HG02759 (cell line): Measurements from ENCODE around the gene AFAP1.

ENCODE experiments used
- ATAC-seq: cut with Tn5 transposase; IDR thresholded peaks from one replicate; pipeline ENCODE4 v1.9.1; 2021; ENCODE audit warnings: mild to moderate bottlenecking, moderate library complexity; ENCODE audit not compliant: unreplicated experiment

Gene AFAP1

DNA sequence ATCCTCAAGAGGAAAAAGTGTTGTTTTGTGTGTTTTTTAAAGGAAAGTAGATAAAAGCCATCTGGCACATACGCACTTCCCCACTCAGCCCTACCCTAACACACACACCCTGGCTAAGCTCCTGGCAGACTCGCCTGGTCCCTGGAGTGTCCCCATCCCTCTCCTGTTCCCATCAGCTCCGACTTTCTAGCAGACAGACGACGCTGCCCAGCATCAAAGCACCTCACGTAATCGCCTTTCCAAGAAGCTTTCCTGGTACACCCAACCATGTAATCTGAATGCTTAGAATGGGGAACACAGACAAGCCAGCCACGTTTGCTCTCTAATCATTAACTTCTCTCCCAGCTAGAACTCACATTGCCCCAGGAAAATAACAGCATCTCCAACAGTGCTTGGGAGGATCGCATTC, 116.2 kb downstream of the AFAP1 start:
- no peak for ATAC-seq

- ATAC-seq = no peak
These were observed 116.8 kb downstream of the AFAP1 start for GRCh38 chr4:7822877-7823276.

- no peak for ATAC-seq
These were observed 117.5 kb downstream of the AFAP1 start for GRCh38 chr4:7822137-7822505.

- no peak for ATAC-seq
These were observed 118.2 kb downstream of the AFAP1 start for GRCh38 chr4:7821245-7822136.

DNA sequence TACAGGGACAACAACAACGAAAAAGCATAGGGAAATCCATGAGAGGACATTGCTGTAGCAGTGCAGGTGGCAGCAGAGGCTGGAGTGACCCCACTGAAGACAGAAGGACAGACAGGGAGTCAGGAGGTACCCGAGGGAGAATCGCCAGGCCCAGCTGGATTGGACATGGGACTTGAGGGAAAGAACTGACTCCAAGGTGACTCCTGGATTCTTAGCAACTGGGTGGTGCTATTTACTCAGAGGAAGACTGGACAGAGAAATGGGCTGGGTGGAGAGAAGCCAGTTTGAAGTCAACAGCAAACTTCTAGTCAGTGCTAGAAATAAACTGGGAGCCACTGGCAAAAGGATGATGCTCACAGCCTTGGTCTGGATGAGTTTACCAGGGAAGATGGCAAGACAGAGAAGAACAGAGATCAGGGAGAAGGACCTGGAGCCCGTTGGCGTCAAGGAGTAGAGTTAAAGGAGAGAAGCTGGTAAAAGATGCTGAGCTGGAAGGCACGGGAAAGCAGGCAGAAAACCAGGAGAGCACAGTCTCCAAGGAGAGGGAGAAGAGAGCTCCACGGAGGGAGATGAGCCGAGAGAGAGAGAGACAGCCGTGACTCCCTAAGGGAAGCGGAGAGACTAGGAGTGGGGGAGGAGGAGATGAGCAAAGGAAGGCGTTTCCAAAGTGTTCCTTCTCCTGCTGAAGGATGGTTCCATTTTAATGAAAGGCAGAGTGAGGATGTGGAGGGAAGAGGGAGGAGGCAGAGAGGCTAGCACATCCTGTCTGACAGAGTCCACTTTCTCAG, 119.4 kb downstream of the AFAP1 start:
- ATAC-seq = no peak

DNA sequence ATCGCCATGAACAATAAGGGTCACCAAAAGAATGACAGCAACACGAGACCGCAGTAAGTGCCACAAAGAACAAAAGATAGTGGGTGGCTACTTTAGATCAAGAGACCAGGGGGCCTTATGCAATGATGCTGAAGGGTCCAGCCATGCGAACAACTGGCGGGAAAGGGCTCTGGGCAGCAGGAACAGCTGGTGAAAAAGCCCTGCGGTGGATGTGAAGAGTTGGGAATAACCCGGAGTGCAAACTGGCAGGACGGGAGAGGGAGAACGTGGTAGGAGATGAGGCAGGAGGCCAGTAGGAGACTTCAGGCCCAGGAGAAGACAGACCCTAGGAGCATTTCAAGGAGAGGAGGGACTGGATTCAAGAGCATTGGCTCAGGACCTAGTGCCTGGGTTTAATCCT, 120.2 kb downstream of the AFAP1 start:
- no peak for ATAC-seq

DNA sequence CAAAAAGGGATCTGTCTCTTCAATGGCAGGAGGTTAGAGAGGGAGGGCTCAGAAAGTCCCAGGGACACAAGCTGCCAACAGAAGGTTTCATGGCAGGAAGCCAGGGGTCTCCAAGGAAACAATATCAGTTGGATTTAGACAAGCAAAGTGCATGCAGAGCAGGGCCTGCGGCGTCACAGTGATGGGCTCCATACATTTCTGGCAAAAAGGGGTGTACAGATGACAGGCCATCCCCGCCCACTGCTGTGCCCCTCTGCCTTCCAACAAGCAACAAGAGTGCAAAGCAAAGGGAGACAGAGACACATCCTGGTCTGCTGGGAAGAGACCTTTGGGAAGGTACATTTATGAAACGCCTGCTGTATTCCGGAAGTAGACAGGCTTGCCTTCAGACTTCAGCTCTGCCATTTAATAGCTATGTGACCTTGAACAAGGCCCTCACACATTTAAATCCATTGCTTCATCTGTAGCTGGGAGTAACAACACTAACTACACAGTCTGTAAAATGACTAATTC, 121.2 kb downstream of the AFAP1 start:
- ATAC-seq = no peak

GRCh38 chr4:7817877-7818398, 121.7 kb downstream of the AFAP1 start:
- ATAC-seq = no peak

- ATAC-seq = no peak
These were observed 122.9 kb downstream of the AFAP1 start for GRCh38 chr4:7816771-7817170.

GRCh38 chr4:7815981-7816380, 123.7 kb downstream of the AFAP1 start:
- ATAC-seq = no peak

DNA sequence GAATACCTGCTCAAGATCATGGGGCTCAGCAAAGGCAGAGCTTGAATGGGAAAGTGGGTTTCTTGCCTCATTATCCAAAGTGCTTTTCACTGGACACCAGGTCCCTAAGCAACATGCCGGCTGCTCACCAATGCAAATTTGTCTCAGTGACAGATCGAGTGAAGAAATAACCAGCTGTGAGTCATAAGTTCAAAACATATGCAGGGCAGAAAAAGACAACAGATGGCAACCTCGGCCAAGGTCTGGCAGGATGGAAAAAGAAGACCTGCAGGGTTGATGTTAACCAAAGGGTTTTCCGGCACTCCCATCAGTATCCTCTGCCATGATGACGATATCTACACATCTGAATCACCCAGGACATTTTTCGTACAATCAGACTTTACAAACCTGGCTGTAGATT, 124.1 kb downstream of the AFAP1 start:
- ATAC-seq = no peak

- no peak for ATAC-seq
These were observed 125.2 kb downstream of the AFAP1 start for GRCh38 chr4:7814451-7814850.

DNA sequence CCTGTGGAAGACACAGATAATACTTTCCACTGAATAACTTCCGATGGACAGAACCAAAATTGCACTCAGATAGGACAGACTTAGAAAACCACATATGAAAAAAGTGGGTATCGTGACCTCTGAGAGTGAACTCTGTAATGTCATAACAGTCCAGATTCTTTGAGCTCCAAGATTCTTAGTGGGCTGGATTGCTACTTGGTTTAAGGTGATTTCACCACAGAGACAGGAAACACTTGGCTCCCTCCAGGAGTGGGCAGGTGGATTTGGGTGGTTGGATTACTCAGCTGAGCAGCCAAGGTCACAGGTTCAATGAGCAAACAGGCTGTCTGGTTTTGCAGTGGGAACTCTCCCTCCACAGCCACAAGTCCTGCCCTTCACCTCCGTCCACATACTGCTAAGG, 126.0 kb downstream of the AFAP1 start:
- ATAC-seq = no peak

GRCh38 chr4:7812921-7813320, 126.7 kb downstream of the AFAP1 start:
- no peak for ATAC-seq

GRCh38 chr4:7812231-7812857, 127.3 kb downstream of the AFAP1 start:
- no peak for ATAC-seq

- no peak for ATAC-seq
These were observed 128.0 kb downstream of the AFAP1 start for GRCh38 chr4:7811536-7812191.

DNA sequence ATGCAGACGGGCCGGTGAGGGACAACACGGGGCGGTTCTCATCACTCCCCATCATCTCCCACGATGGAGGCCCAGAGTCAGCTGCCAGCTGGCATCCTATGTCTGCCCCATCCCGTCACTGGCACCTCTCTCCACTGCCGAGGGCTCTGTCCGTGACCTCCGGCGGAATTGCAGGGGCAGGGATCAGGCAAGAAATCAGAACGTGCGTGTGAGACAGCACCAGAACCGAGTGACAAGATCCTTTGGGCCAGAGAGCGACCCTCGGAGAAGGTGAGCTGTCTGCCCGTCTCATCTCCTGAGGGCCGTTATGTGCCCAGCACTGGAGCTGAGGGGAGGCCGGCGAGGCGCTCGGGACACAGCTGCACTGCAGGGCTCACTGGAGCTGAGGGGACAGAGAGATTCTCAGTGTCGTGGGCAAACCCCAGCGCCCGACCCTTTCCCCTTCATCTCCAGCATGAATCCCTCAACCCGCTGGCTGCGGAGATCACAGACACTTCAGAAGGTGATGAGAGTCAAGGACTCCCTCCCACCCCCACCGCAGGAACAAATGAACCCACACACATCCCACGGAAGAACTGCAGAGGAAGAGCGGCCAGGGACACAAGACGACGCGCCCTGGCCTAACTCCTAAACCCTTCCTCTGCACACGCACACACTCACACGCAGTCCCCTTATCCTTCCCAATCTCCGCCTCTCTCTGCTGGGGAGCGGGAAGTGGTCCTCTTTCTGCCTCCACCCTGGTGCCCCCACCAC, 128.7 kb downstream of the AFAP1 start:
- no peak for ATAC-seq

GRCh38 chr4:7808752-7809151, 130.9 kb downstream of the AFAP1 start:
- no peak for ATAC-seq

- ATAC-seq = no peak
These were observed 131.5 kb downstream of the AFAP1 start for GRCh38 chr4:7808181-7808580.

DNA sequence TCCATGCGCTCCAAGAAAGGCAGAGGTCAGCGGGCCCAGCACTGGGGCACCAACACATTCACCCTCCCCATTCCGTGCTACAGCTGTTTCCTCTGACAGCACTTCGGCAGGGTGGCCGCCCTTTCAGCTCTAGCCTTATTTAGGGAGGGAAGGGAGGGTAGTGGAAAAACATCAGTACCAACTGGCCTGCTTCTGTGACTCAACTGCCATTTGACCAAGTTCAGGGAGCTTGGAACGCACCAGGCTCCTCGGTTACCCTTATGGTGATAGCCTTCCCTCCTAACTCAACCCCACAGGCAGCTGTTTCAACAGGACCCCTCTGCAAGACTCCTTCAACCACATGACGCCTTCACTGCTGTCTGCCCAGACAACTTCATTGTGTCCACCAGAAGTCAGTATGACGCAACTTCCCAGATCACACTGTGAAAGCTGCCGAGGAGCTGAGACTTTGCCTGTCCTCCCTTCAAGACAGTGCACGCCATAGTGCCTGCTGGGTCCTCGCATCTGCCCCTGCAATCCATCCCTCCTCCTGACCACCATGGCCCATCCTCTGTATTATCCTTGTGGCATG, 132.2 kb downstream of the AFAP1 start:
- no peak for ATAC-seq
